Ascending aorta (tissue), 2 donors: ENCODE measurements around the gene RABL6. TPM values are rescaled to one million over a fixed set of nuclear protein-coding genes. Genes with fewer than 3 reads are reported as not detected.
A peak's percentile ranks its signal among the peaks of the same experiment; 100 is the strongest.
"Not testable (repeated sequence)": the region's sequence is repeated elsewhere in the genome, so short reads cannot be mapped to it uniquely, and the experiment has no call there.

Experiments used
- DNase-seq, 2 donors: peaks; one replicate each; pipeline ENCODE4 v3.0.0-alpha.2; 2019; ENCODE audit warnings: low spot score in 2 of 2
- H3K27ac ChIP-seq, 2 donors: fragments of 200-600 bp; sonication (generic); one replicate each; pipeline ENCODE4 v1.5.1; 2016 to 2017; ENCODE audit warnings: mild to moderate bottlenecking in 1 of 2
- H3K27me3 ChIP-seq: fragments of 200-600 bp; sonication (generic); one replicate; pipeline ENCODE4 v1.5.1; 2017
- H3K36me3 ChIP-seq, 2 donors: fragments of 200-600 bp; sonication (generic); one replicate each; pipeline ENCODE4 v1.5.1; 2016
- H3K4me1 ChIP-seq, 2 donors: fragments of 200-600 bp; sonication (generic); one replicate each; pipeline ENCODE4 v1.5.1; 2016 to 2017; ENCODE audit warnings: mild to moderate bottlenecking in 1 of 2
- H3K4me3 ChIP-seq, 2 donors: fragments of 200-600 bp; sonication (generic); one replicate each; pipeline ENCODE4 v1.5.1; 2016 to 2017; ENCODE audit warnings: mild to moderate bottlenecking in 1 of 2
- H3K9me3 ChIP-seq, 2 donors: fragments of 200-600 bp; sonication (generic); one replicate each; pipeline ENCODE4 v1.5.1; 2016
- CTCF ChIP-seq, 3 experiments: fragments of 200-600 bp in 2 of 3; fragments of 450-650 bp in 1 of 3; sonication (generic) in 2 of 3; IDR thresholded peaks; one replicate each; pipeline ENCODE4 v1.5.1; 2016 to 2019; ENCODE audit warnings: antibody characterized with exemption in 3 of 3, mild to moderate bottlenecking in 1 of 3, moderate library complexity in 1 of 3
- intact Hi-C: fragments of 100-400 bp; cut with DNase I; formaldehyde crosslinking; loops from one replicate; pipeline ENCODE4 v1.15.1; 2023
- total RNA-seq: library from RNA; depleted of rRNA; stranded (reverse); fragments of >200 nt; gene quantifications from one replicate; pipeline ENCODE4 v1.1.0, GENCODE V29; 2016

RABL6 gene
- total RNA-seq, 1 donor from 2014 or later = 70.9 TPM

- DNase-seq = no peak
- H3K9me3 ChIP-seq = no peaks in the 10 kb centered on the region
- intact Hi-C loops = no loop called here
- no peaks in the 10 kb centered on the region for H3K27me3 ChIP-seq
- TF ChIP-seq CTCF (IDR thresholded peaks at IDR 0.05) = no peak
- peaks cover 33 to 34% of the 10 kb centered on the region in 2 donors for H3K36me3 ChIP-seq
- peak overlapping the region; percentile 81 to 97 for H3K4me3 ChIP-seq
- H3K27ac ChIP-seq = peak overlapping the region; percentile 86 to 91
- H3K4me1 ChIP-seq = peaks cover 5 to 15% of the 10 kb centered on the region in 2 donors
Measured at GRCh38 chr9:136865041-136865767, 57.5 kb downstream of the RABL6 start.

- Histone ChIP-seq H3K4me1 (peaks cover 5 to 15% of the 10 kb centered on the region in 2 donors), H3K27me3 (no peaks in the 10 kb centered on the region), H3K4me3 (peak overlapping the region; percentile 81 to 97), H3K36me3 (peaks cover 30 to 33% of the 10 kb centered on the region in 2 donors), H3K9me3 (no peaks in the 10 kb centered on the region), H3K27ac (peak overlapping the region; percentile 86 to 91)
- intact Hi-C loops = loop anchor here (1.0 kb wide), 3 partner anchors 16 to 79 kb away; partner anchors contain the start of genes FBXW5, PHPT1 and TRAF2
- TF ChIP-seq CTCF (IDR thresholded peaks at IDR 0.05) = no peak
- DNase-seq = no peak
Measured at GRCh38 chr9:136865768-136866103, 58.0 kb downstream of the RABL6 start.

GRCh38 chr9:136866898-136867421, 59.2 kb downstream of the RABL6 start:
- not testable (repeated sequence) for H3K27me3 ChIP-seq, H3K9me3 ChIP-seq, DNase-seq
- H3K4me1 ChIP-seq = peaks cover 5 to 15% of the 10 kb centered on the region in 2 donors
- H3K4me3 ChIP-seq = peak overlapping the region; percentile 81 to 97
- peaks cover 18 to 21% of the 10 kb centered on the region in 2 donors for H3K36me3 ChIP-seq
- intact Hi-C loops = loop anchor here (1.0 kb wide), 3 partner anchors 18 to 77 kb away; partner anchors contain the start of genes FBXW5, PHPT1 and TRAF2
- H3K27ac ChIP-seq = peak overlapping the region; percentile 61 to 71

GRCh38 chr9:136867480-136867879, 59.7 kb downstream of the RABL6 start:
- Histone ChIP-seq H3K4me3 (no peak overlapping the region), H3K27me3 (no peaks in the 10 kb centered on the region), H3K36me3 (peaks cover 13 to 16% of the 10 kb centered on the region in 2 donors), H3K4me1 (peaks cover 5 to 15% of the 10 kb centered on the region in 2 donors), H3K9me3 (no peaks in the 10 kb centered on the region), H3K27ac (no peak overlapping the region)
- TF ChIP-seq CTCF (IDR thresholded peaks at IDR 0.05) = no peak
- intact Hi-C loops = no loop called here
- DNase-seq = no peak

- intact Hi-C loops = no loop called here
- TF ChIP-seq CTCF (IDR thresholded peaks at IDR 0.05) = no peak
Measured at GRCh38 chr9:136867917-136868316, 60.2 kb downstream of the RABL6 start.

GRCh38 chr9:136868644-136869043, 60.9 kb downstream of the RABL6 start:
- peaks cover 5 to 15% of the 10 kb centered on the region in 2 donors for H3K4me1 ChIP-seq
- no peak overlapping the region for H3K4me3 ChIP-seq
- H3K36me3 ChIP-seq = peaks cover 1 to 4% of the 10 kb centered on the region in 2 donors
- no peak overlapping the region for H3K27ac ChIP-seq
- H3K9me3 ChIP-seq = no peaks in the 10 kb centered on the region
- no peak for TF ChIP-seq CTCF (IDR thresholded peaks at IDR 0.05)
- no peak for DNase-seq
- no peaks in the 10 kb centered on the region for H3K27me3 ChIP-seq
- intact Hi-C loops = no loop called here

More at GRCh38 chr9:136867917-136868316, 60.2 kb downstream of the RABL6 start:
- Histone ChIP-seq H3K36me3 (peaks cover 8 to 11% of the 10 kb centered on the region in 2 donors), H3K27ac (no peak overlapping the region), H3K9me3 (no peaks in the 10 kb centered on the region), H3K27me3 (no peaks in the 10 kb centered on the region), H3K4me1 (peaks cover 5 to 15% of the 10 kb centered on the region in 2 donors), H3K4me3 (no peak overlapping the region)
- DNase-seq = no peak

- H3K9me3 ChIP-seq, H3K4me3 ChIP-seq, intact Hi-C loops, H3K27me3 ChIP-seq, H3K27ac ChIP-seq, DNase-seq, H3K36me3 ChIP-seq: not testable (repeated sequence)
- peaks cover 5 to 11% of the 10 kb centered on the region in 2 donors for H3K4me1 ChIP-seq
Measured at GRCh38 chr9:136869611-136870010, 61.9 kb downstream of the RABL6 start.
